ENCODE measurements around the gene RAB21. TPM values are rescaled to one million over a fixed set of nuclear protein-coding genes. Genes with fewer than 3 reads are reported as not detected.

Gene RAB21
- total and polyA plus RNA-seq, 2 of the 4 experiments (the other 2 are of a cell fraction): 13.8 to 15.0 TPM

DNA sequence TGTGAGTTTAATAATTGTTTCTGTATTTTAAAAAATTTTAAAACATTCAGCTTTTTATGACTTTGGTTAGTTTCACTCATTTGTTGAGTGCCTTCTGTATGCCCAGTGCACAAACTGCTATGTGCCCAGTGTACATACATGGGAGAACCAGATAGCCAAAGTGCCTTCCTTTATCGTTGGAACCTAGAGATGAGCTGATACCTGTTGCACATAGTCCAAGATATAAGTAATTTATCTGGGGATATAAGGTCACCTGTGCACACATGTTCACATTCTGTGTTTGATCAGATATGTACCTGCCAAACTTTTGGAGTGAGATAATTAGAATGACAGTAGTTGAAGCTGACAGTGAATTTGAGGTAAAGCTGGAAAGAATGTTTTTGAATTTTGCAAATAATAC lies 37.9 kb downstream of the RAB21 start:
- no peak overlapping the region for H2BK120ac ChIP-seq (ENCODE audit: low read depth, low read length)
- BruUV-seq (replicated peaks): no TSS peak
- H3K9me3 ChIP-seq (ENCODE audit: control insufficient read depth, insufficient read depth, low read length): no peaks in the 10 kb centered on the region
- no peak overlapping the region for H2BK5ac ChIP-seq (ENCODE audit: low read depth, low read length, poor library complexity, severe bottlenecking)
- H3K56ac ChIP-seq (ENCODE audit: extremely low read depth, insufficient read depth, low read length): no peak overlapping the region
- DNase-seq: no peak
- intact Hi-C loops (cut with micrococcal nuclease) (no loop called here), dilution Hi-C loops (cut with HindIII; ENCODE audit: low sequenced_read_pairs, unreplicated experiment) (no loop called here), in situ Hi-C loops (cut with MboI; ENCODE audit: low sequenced_read_pairs) (no loop called here)
- H3K9ac ChIP-seq (ENCODE audit: low read depth, low read length): no peak overlapping the region
- peaks cover 5% of the 10 kb centered on the region for H3K36me3 ChIP-seq (ENCODE audit: control insufficient read depth, insufficient read depth, low read length)
- no peak overlapping the region for H3K4me2 ChIP-seq (ENCODE audit: low read depth, low read length)
- no peak overlapping the region for H3K4me3 ChIP-seq (ENCODE audit: insufficient read depth, low read depth, low read length)
- H3K4me1 ChIP-seq (ENCODE audit: control insufficient read depth, insufficient read depth, low read length): no peaks in the 10 kb centered on the region
- no peak overlapping the region for H4K91ac ChIP-seq (ENCODE audit: insufficient read depth, low read depth, low read length)
- ATAC-seq (ENCODE audit: low read depth): no peak
- no peaks in the 10 kb centered on the region; a peak in 1 of 4 replicates for H3K79me1 ChIP-seq (ENCODE audit: low read depth in 1 of 2, low read length in 2 of 2)
- no peaks in the 10 kb centered on the region for H4K20me1 ChIP-seq (ENCODE audit: insufficient read depth, low read length)
- ChIA-PET CTCF (interaction anchor here (2.0 kb wide), 1 partner anchor 12 kb away, joined by 9 read pairs; no protein-coding TSS in a partner anchor), POLR2A (ENCODE audit: unreplicated experiment) (no interaction called here)
- WGBS, 2 experiments (ENCODE audit: extremely low coverage in 2 of 2, insufficient read length in 1 of 2): 100% methylated on average over 1 of the region's 1 CpG; no CpG with 5 or more reads in 1 of the 2 experiments
- no peak overlapping the region for H3K14ac ChIP-seq (replicated peaks; ENCODE audit: low read depth, low read length)
- no peak overlapping the region for H2BK20ac ChIP-seq (ENCODE audit: low read depth, low read length)
- H3K27ac ChIP-seq (ENCODE audit: insufficient read depth, low read length): no peak overlapping the region
- H2AK5ac ChIP-seq (ENCODE audit: low read depth, low read length): no peak overlapping the region
- no peaks in the 10 kb centered on the region for H3K27me3 ChIP-seq (ENCODE audit: control insufficient read depth, insufficient read depth, low read length)
- H2AFZ ChIP-seq (replicated peaks; ENCODE audit: low read length, poor library complexity): no peak overlapping the region
- H3K4ac ChIP-seq (ENCODE audit: low read depth, low read length): no peak overlapping the region
- no peak overlapping the region for H4K8ac ChIP-seq (ENCODE audit: low read depth in 2 of 2, low read length in 2 of 2)
- H2BK15ac ChIP-seq (ENCODE audit: low read depth, low read length): no peak overlapping the region
- TF ChIP-seq RAD21 (IDR thresholded peaks at IDR 0.05; ENCODE audit: low read length): no peak
- TF ChIP-seq POLR2A (IDR thresholded peaks at IDR 0.05; ENCODE audit: low read depth, low read length): no peak
- TF ChIP-seq MXI1 (IDR thresholded peaks at IDR 0.05; ENCODE audit: borderline replicate concordance, low read depth, low read length): no peak
- TF ChIP-seq BHLHE40 (IDR thresholded peaks at IDR 0.05; ENCODE audit: low read depth, low read length): no peak
- no peak for TF ChIP-seq RCOR1 (IDR thresholded peaks at IDR 0.05; ENCODE audit: insufficient replicate concordance, low read length)
- no peak for TF ChIP-seq SMC3 (IDR thresholded peaks at IDR 0.05; ENCODE audit: low read depth, low read length)
- TF ChIP-seq, protein P1, sequence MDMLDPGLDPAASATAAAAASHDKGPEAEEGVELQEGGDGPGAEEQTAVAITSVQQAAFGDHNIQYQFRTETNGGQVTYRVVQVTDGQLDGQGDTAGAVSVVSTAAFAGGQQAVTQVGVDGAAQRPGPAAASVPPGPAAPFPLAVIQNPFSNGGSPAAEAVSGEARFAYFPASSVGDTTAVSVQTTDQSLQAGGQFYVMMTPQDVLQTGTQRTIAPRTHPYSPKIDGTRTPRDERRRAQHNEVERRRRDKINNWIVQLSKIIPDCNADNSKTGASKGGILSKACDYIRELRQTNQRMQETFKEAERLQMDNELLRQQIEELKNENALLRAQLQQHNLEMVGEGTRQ (IDR thresholded peaks at IDR 0.05; ENCODE audit: low read depth, low read length): no peak
- TF ChIP-seq FOS (IDR thresholded peaks at IDR 0.05; ENCODE audit: low read depth, low read length): no peak
- TF ChIP-seq CHD1 (IDR thresholded peaks at IDR 0.05; ENCODE audit: low read depth, low read length): no peak
- TF ChIP-seq, protein P2, sequence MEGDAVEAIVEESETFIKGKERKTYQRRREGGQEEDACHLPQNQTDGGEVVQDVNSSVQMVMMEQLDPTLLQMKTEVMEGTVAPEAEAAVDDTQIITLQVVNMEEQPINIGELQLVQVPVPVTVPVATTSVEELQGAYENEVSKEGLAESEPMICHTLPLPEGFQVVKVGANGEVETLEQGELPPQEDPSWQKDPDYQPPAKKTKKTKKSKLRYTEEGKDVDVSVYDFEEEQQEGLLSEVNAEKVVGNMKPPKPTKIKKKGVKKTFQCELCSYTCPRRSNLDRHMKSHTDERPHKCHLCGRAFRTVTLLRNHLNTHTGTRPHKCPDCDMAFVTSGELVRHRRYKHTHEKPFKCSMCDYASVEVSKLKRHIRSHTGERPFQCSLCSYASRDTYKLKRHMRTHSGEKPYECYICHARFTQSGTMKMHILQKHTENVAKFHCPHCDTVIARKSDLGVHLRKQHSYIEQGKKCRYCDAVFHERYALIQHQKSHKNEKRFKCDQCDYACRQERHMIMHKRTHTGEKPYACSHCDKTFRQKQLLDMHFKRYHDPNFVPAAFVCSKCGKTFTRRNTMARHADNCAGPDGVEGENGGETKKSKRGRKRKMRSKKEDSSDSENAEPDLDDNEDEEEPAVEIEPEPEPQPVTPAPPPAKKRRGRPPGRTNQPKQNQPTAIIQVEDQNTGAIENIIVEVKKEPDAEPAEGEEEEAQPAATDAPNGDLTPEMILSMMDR (conservative IDR thresholded peaks at IDR 0.05; ENCODE audit: low read depth, low read length): no peak
- TF ChIP-seq MAFK (IDR thresholded peaks at IDR 0.05; ENCODE audit: low read depth, low read length): no peak
- TF ChIP-seq CEBPB (IDR thresholded peaks at IDR 0.05; ENCODE audit: low read depth, low read length): no peak
- no peak for TF ChIP-seq NFE2L2 (IDR thresholded peaks at IDR 0.05; ENCODE audit: low read depth, low read length)
- no peak for TF ChIP-seq RFX5 (IDR thresholded peaks at IDR 0.05; ENCODE audit: low read depth, low read length)
- no peak for TF ChIP-seq MAZ (IDR thresholded peaks at IDR 0.05; ENCODE audit: borderline replicate concordance, low read depth, low read length)
- TF ChIP-seq ELK1 (IDR thresholded peaks at IDR 0.05; ENCODE audit: borderline replicate concordance, low read depth, low read length): no peak
- H3K9me1 ChIP-seq (ENCODE audit: insufficient read depth, low read length): peaks cover 4% of the 10 kb centered on the region; the same call in 1 of the 2 replicates
- H4K5ac ChIP-seq (ENCODE audit: low read depth, low read length): no peak overlapping the region
- no peak overlapping the region for H3K23ac ChIP-seq (ENCODE audit: low read depth, low read length)
- H3K18ac ChIP-seq (ENCODE audit: low read depth, low read length): no peak overlapping the region
- H2AK9ac ChIP-seq (replicated peaks; ENCODE audit: low read depth, low read length, poor library complexity): no peak overlapping the region

All from IMR-90 (cell line).